H9 (cell line): ENCODE measurements around the gene TTLL13. TPM values are rescaled to one million over a fixed set of nuclear protein-coding genes. Genes with fewer than 3 reads are reported as not detected.

ENCODE experiments used
- DNase-seq: peaks from one replicate; pipeline ENCODE4 v3.0.0-alpha.2; 2017
- H2AFZ ChIP-seq: one replicate; pipeline ENCODE4 v1.6.1; 2013; ENCODE audit warnings: mild to moderate bottlenecking, low read length, control low read depth, moderate library complexity
- H2AK5ac ChIP-seq: 2 replicates; pipeline ENCODE4 v1.6.1; 2013; ENCODE audit warnings: low read length, control low read depth, mixed read lengths; ENCODE audit not compliant: insufficient read length
- H2BK120ac ChIP-seq: one replicate; pipeline ENCODE4 v1.6.1; 2013; ENCODE audit warnings: low read depth, mild to moderate bottlenecking, low read length, control low read depth, inconsistent platforms; ENCODE audit not compliant: poor library complexity, severe bottlenecking
- H2BK12ac ChIP-seq: 2 replicates; pipeline ENCODE4 v1.6.1; 2013; ENCODE audit warnings: low read length, control low read depth, mixed read lengths, low read depth; ENCODE audit not compliant: insufficient read length
- H2BK15ac ChIP-seq: 2 replicates; pipeline ENCODE4 v1.6.1; 2013; ENCODE audit warnings: low read depth, low read length, control low read depth
- H2BK20ac ChIP-seq: one replicate; pipeline ENCODE4 v1.6.1; 2013; ENCODE audit warnings: low read depth, mild to moderate bottlenecking, low read length, control low read depth, inconsistent platforms; ENCODE audit not compliant: poor library complexity, severe bottlenecking
- H2BK5ac ChIP-seq: 2 replicates; pipeline ENCODE4 v1.6.1; 2013; ENCODE audit warnings: low read length, control low read depth, mixed read lengths; ENCODE audit not compliant: insufficient read length
- H3K14ac ChIP-seq: 2 replicates; pipeline ENCODE4 v1.6.1; 2013; ENCODE audit warnings: low read length, control low read depth; ENCODE audit not compliant: insufficient read depth
- H3K18ac ChIP-seq: 2 replicates; pipeline ENCODE4 v1.6.1; 2013; ENCODE audit warnings: low read depth, mild to moderate bottlenecking, mixed read lengths, low read length, control low read depth; ENCODE audit not compliant: insufficient read length
- H3K23ac ChIP-seq: 2 replicates; pipeline ENCODE4 v1.6.1; 2013; ENCODE audit warnings: low read length, control low read depth, mixed read lengths, low read depth; ENCODE audit not compliant: insufficient read length
- H3K23me2 ChIP-seq: 2 replicates; pipeline ENCODE4 v1.6.1; 2013; ENCODE audit warnings: low read depth, mild to moderate bottlenecking, mixed read lengths, low read length, control low read depth; ENCODE audit not compliant: insufficient read length, poor library complexity, severe bottlenecking
- H3K27ac ChIP-seq: 2 replicates; pipeline ENCODE4 v1.5.1; 2013; ENCODE audit warnings: low read length, control low read depth, mixed read lengths, low read depth; ENCODE audit not compliant: insufficient read length
- H3K27me3 ChIP-seq: 2 replicates; pipeline ENCODE4 v1.6.1; 2013; ENCODE audit warnings: low read length, control low read depth, inconsistent platforms; ENCODE audit not compliant: insufficient read depth
- H3K4ac ChIP-seq: 2 replicates; pipeline ENCODE4 v1.6.1; 2013; ENCODE audit warnings: low read depth, mild to moderate bottlenecking, control low read depth, inconsistent platforms, low read length, moderate library complexity
- H3K4me1 ChIP-seq: 2 replicates; pipeline ENCODE4 v1.6.1; 2013; ENCODE audit warnings: low read length, control low read depth, inconsistent platforms; ENCODE audit not compliant: insufficient read depth
- H3K4me2 ChIP-seq: 2 replicates; pipeline ENCODE4 v1.6.1; 2013; ENCODE audit warnings: low read length, control low read depth, mixed read lengths; ENCODE audit not compliant: insufficient read length, insufficient read depth
- H3K56ac ChIP-seq: 2 replicates; pipeline ENCODE4 v1.6.1; 2013; ENCODE audit warnings: low read depth, mild to moderate bottlenecking, mixed read lengths, low read length, control low read depth; ENCODE audit not compliant: insufficient read length
- H3K79me1 ChIP-seq: 2 replicates; pipeline ENCODE4 v1.6.1; 2013; ENCODE audit warnings: low read depth, mild to moderate bottlenecking, moderate library complexity, low read length, control low read depth, inconsistent platforms; ENCODE audit not compliant: insufficient read depth, poor library complexity, severe bottlenecking
- H3K79me2 ChIP-seq: 2 replicates; pipeline ENCODE4 v1.6.1; 2013; ENCODE audit warnings: low read length, control low read depth, inconsistent platforms; ENCODE audit not compliant: insufficient read depth
- H3K9ac ChIP-seq: 2 replicates; pipeline ENCODE4 v1.6.1; 2013; ENCODE audit warnings: low read length, control low read depth, mixed read lengths; ENCODE audit not compliant: insufficient read length; ENCODE audit errors: extremely low read depth
- H3K9me3 ChIP-seq: one replicate; pipeline ENCODE4 v1.6.1; 2013; ENCODE audit warnings: low read depth, low read length, inconsistent platforms; ENCODE audit not compliant: control insufficient read depth
- H3T11ph ChIP-seq: one replicate; pipeline ENCODE4 v1.6.1; 2013; ENCODE audit warnings: mild to moderate bottlenecking, low read length, control low read depth, inconsistent platforms
- H4K20me1 ChIP-seq: one replicate; pipeline ENCODE4 v1.6.1; 2013; ENCODE audit not compliant: control insufficient read depth, insufficient read length, insufficient read depth
- H4K5ac ChIP-seq: 2 replicates; pipeline ENCODE4 v1.6.1; 2013; ENCODE audit warnings: low read depth, mild to moderate bottlenecking, mixed read lengths, low read length, control low read depth; ENCODE audit not compliant: insufficient read length
- H4K8ac ChIP-seq: replicated peaks from 2 replicates; pipeline ENCODE4 v1.6.1; 2013; ENCODE audit warnings: low read length, control low read depth, mixed read lengths, low read depth; ENCODE audit not compliant: insufficient read length
- H4K91ac ChIP-seq: 2 replicates; pipeline ENCODE4 v1.6.1; 2013; ENCODE audit warnings: low read depth, mild to moderate bottlenecking, moderate library complexity, mixed read lengths, low read length, control low read depth; ENCODE audit not compliant: insufficient read length
- H3K27ac Mint-ChIP-seq, 3 experiments: 2 replicates in 2 of 3; 3 replicates in 1 of 3; pipeline ENCODE4 v1.8.0; 2020 to 2021; ENCODE audit warnings: mixed read lengths in 3 of 3, mild to moderate bottlenecking in 1 of 3, moderate library complexity in 1 of 3
- H3K27me3 Mint-ChIP-seq: 2 replicates; pipeline ENCODE4 v1.8.0; 2021; ENCODE audit warnings: low read depth, mild to moderate bottlenecking, moderate library complexity, mixed read lengths
- H3K36me3 Mint-ChIP-seq, 3 experiments: 2 replicates in 2 of 3; 3 replicates in 1 of 3; pipeline ENCODE4 v1.8.0; 2020 to 2021; ENCODE audit warnings: low read depth in 3 of 3, mixed read lengths in 3 of 3; ENCODE audit not compliant: insufficient read depth in 1 of 3
- H3K4me1 Mint-ChIP-seq, 2 experiments: 2 replicates each; pipeline ENCODE4 v1.8.0; 2020; ENCODE audit warnings: mixed read lengths in 2 of 2
- H3K4me3 Mint-ChIP-seq, 2 experiments: 2 replicates in 1 of 2; 3 replicates in 1 of 2; pipeline ENCODE4 v1.8.0; 2020 to 2021; ENCODE audit warnings: mild to moderate bottlenecking in 2 of 2, mixed read lengths in 2 of 2, moderate library complexity in 1 of 2
- H3K9me3 Mint-ChIP-seq, 2 experiments: 2 replicates in 1 of 2; 3 replicates in 1 of 2; pipeline ENCODE4 v1.8.0; 2020; ENCODE audit warnings: mild to moderate bottlenecking in 2 of 2, mixed read lengths in 2 of 2, moderate library complexity in 1 of 2
- WGBS: extraction: QIAGEN DNeasy Blood & Tissue Kit; methylation state at CpG from one replicate; pipeline ENCODE4 v1.1.7; 2013; ENCODE audit warnings: missing lambda C conversion rate, low lambda C conversion rate, mixed read lengths; ENCODE audit not compliant: insufficient read length; ENCODE audit errors: extremely low coverage; 5-methylcytosine and 5-hydroxymethylcytosine counted together
- total RNA-seq: library from RNA; stranded (reverse); gene quantifications from 2 replicates; pipeline ENCODE4 v1.2.1, GENCODE V29; 2021
- TF ChIP-seq, protein P1 (sequence below): fragments of 200-600 bp; sonication (generic); conservative IDR thresholded peaks from 3 replicates; pipeline ENCODE4 v1.8.0; 2021; ENCODE audit warnings: antibody characterized with exemption, mild to moderate bottlenecking

TTLL13 gene
- total RNA-seq, 1 experiment from 2014 or later, result not detected

DNA sequence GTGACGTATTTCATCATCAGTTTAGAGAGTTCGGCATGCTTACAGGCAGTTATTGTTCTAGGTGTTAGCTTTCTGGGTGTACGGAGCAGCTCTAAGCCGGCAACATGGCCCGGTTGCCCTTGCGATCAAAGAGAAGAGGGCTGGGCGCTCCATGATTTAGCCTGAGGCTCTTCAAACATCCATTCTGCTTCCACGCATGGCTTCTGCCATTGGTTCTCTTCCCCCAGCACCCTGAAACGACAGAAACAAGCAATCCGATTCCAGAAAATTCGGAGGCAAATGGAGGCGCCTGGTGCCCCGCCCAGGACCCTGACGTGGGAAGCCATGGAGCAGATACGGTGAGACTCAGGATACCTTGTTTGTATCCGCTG lies 16.7 kb downstream of the TTLL13 start:
- Histone ChIP-seq H2BK20ac (no peak overlapping the region), H2BK5ac (peak overlapping the region; percentile 93), H3K23me2 (peaks cover 8% of the 10 kb centered on the region), H3K4me1 (no peaks in the 10 kb centered on the region; the same call in 1 of the 2 replicates), H2AFZ (peak overlapping the region; percentile 50), H3K79me1 (no peaks in the 10 kb centered on the region), H2BK120ac (peak overlapping the region; percentile 92), H3K56ac (no peak overlapping the region), H3K9ac (peak overlapping the region; percentile 90), H3K27ac (peak overlapping the region; percentile 71), H2BK15ac (no peak overlapping the region), H4K20me1 (no peaks in the 10 kb centered on the region), H3K4me2 (peak overlapping the region; percentile 96), H2BK12ac (no peak overlapping the region), H3K18ac (peak overlapping the region; percentile 88), H3K79me2 (peaks cover 9% of the 10 kb centered on the region; the same call in 1 of the 2 replicates), H3K4ac (peak overlapping the region; percentile 38; the same call in 1 of the 2 replicates), H2AK5ac (no peak overlapping the region), H3K27me3 (no peaks in the 10 kb centered on the region; the same call in 1 of the 2 replicates), H4K91ac (no peak overlapping the region), H4K5ac (peak overlapping the region; percentile 87), H3T11ph (peak overlapping the region; percentile 24), H3K23ac (no peak overlapping the region), H3K9me3 (no peaks in the 10 kb centered on the region), H4K8ac (no peak overlapping the region), H3K14ac (peak overlapping the region; percentile 92)
- WGBS, result no CpG with 5 or more reads among the region's 16 CpGs
- TF ChIP-seq, protein P1, sequence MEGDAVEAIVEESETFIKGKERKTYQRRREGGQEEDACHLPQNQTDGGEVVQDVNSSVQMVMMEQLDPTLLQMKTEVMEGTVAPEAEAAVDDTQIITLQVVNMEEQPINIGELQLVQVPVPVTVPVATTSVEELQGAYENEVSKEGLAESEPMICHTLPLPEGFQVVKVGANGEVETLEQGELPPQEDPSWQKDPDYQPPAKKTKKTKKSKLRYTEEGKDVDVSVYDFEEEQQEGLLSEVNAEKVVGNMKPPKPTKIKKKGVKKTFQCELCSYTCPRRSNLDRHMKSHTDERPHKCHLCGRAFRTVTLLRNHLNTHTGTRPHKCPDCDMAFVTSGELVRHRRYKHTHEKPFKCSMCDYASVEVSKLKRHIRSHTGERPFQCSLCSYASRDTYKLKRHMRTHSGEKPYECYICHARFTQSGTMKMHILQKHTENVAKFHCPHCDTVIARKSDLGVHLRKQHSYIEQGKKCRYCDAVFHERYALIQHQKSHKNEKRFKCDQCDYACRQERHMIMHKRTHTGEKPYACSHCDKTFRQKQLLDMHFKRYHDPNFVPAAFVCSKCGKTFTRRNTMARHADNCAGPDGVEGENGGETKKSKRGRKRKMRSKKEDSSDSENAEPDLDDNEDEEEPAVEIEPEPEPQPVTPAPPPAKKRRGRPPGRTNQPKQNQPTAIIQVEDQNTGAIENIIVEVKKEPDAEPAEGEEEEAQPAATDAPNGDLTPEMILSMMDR, result no peak
- Mint-ChIP-seq H3K27me3 (no peaks in the 10 kb centered on the region; the same call in 1 of the 2 replicates), H3K27ac (peak overlapping the region; percentile 96 to 99 (median 98)), H3K4me3 (peak overlapping the region; percentile 95 to 96), H3K4me1 (peaks cover 30 to 37% of the 10 kb centered on the region in 2 experiments), H3K36me3 (peaks cover 19 to 35% (median 32%) of the 10 kb centered on the region in 3 experiments; a peak in 6 of 7 replicates), H3K9me3 (no peaks in the 10 kb centered on the region)
- no peak for DNase-seq
